SK-N-MC (cell line): Measurements from ENCODE around the gene ANKRD22.

Experiments
- EZH2 ChIP-seq: fragments of 200-600 bp; sonication (generic); IDR thresholded peaks from one replicate; pipeline ENCODE4 v1.6.1; 2017; ENCODE audit warnings: antibody characterized with exemption
- FOXP2 ChIP-seq: optimal IDR thresholded peaks from 2 replicates; pipeline ENCODE3; 2011; ENCODE audit warnings: mild to moderate bottlenecking, moderate library complexity; ENCODE audit not compliant: insufficient read depth; ENCODE audit errors: extremely low read length, control extremely low read depth
- POLR2AphosphoS5 ChIP-seq: IDR thresholded peaks from 2 replicates; pipeline ENCODE4 v1.6.1; 2012; ENCODE audit warnings: mild to moderate bottlenecking, low read depth, low read length, borderline replicate concordance

- TF ChIP-seq POLR2AphosphoS5, result no peak
- TF ChIP-seq EZH2, result no peak
- no peak for TF ChIP-seq FOXP2
These were observed 59.7 kb downstream of the ANKRD22 start for GRCh38 chr10:88791924-88792323.
